Measurements from ENCODE around the gene PNKP.
A peak's percentile ranks its signal among the peaks of the same experiment; 100 is the strongest.

The PNKP gene

DNA sequence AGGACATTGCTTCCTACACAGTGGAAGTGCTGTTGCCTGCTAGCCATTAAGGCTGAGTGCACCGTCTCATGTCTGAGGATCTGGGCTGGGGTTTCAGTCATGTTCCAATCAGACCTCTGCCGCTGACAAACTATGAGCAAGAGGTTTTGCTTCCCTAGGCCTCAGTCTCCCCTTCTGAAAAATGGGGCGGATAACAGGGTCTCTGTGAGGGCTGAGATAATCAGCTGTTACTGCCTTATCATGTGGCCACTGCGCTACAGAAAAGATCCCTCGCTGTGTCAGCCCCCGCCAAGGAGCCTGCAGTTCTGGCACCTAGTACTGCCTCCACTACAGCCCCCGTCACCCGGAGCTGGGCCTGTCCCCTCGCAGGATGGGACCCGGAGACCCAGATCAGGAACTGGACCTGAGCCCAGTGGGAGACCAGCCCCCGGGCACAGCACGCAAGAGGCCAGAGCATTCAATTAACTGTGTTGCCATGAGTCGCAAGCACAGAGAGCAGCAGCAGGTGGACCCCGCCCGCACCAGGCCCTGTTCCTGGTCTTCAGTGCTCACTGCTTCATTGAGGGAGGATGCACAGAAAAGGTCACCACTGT lies 3.0 kb upstream of the PNKP start:
- peak overlapping the region; percentile 61 for H3K4me3 ChIP-seq (ENCODE audit: low read depth, low read length)
- no peak for DNase-seq (ENCODE audit: low read depth, low spot score)
- ChIA-PET CTCF (interaction anchor here (1.5 kb wide), 1 partner anchor 189 kb away, joined by 3 read pairs; no protein-coding TSS in a partner anchor), POLR2A (interaction anchor here (2.8 kb wide), 1 partner anchor 12 kb away, joined by 13 read pairs; no protein-coding TSS in a partner anchor)
- no peak for TF ChIP-seq CTCF (IDR thresholded peaks at IDR 0.05; ENCODE audit: insufficient read depth, low read length, missing control alignments)

- CTCF ChIA-PET: interaction anchor here (0.8 to 1.5 kb wide), 2 partner anchors 17 to 189 kb away, joined by 3 read pairs; no protein-coding TSS in a partner anchor
Observed at GRCh38 chr19:49869484-49870308, 2.3 kb upstream of the PNKP start.

GRCh38 chr19:49869009-49869483 lies 1.7 kb upstream of the PNKP start:
- no peak for TF ChIP-seq CTCF (IDR thresholded peaks at IDR 0.05; ENCODE audit: insufficient read depth, low read length, missing control alignments)
- DNase-seq (ENCODE audit: low read depth, low spot score): no peak
- H3K4me3 ChIP-seq (ENCODE audit: low read depth, low read length): peak overlapping the region; percentile 56
- CTCF ChIA-PET: interaction anchor here (0.8 to 1.5 kb wide), 2 partner anchors 16 to 188 kb away, joined by 3 read pairs; no protein-coding TSS in a partner anchor
- POLR2A ChIA-PET: interaction anchor here (0.9 to 2.8 kb wide), 4 partner anchors 8 to 19 kb away, joined by 3 to 13 read pairs (median 6); partner anchors contain the start of gene AKT1S1

More at GRCh38 chr19:49869484-49870308, 2.3 kb upstream of the PNKP start:
- H3K4me3 ChIP-seq (ENCODE audit: low read depth, low read length): peak overlapping the region; percentile 61
- POLR2A ChIA-PET: interaction anchor here (0.6 to 2.8 kb wide), 5 partner anchors 7 to 229 kb away, joined by 3 to 13 read pairs (median 4); partner anchors contain the start of gene AKT1S1
- no peak for TF ChIP-seq CTCF (IDR thresholded peaks at IDR 0.05; ENCODE audit: insufficient read depth, low read length, missing control alignments)
- peak; percentile 99 for DNase-seq (ENCODE audit: low read depth, low spot score)

DNA sequence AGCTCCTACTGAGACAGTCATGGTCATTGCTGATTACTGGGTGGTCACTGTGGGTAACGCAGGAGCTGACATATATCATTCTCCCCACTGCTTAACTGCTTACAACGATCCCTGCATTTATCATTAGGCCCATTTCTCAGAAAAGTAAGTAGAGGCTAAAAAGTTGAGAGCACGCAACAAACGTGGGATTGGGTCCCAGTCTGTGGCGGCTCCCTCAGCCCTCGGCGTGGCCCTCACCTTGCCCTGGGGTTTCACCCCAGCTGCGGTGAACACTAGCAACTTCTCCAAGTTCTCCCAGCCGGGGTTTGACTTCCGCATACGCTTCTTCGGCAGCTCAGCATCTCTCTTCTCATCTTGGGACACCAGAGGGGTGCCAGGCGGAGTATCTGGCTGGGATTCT lies 2.5 kb downstream of the PNKP start:
- no peak overlapping the region; the same call in 1 of the 2 replicates for H3K4me3 ChIP-seq (ENCODE audit: low read depth, low read length)
- POLR2A ChIA-PET: interaction anchor here (0.6 to 2.4 kb wide), 3 partner anchors 14 to 97 kb away, joined by 4 to 10 read pairs (median 6); partner anchors contain the start of gene PTOV1
- no peak for DNase-seq (ENCODE audit: low read depth, low spot score)
- TF ChIP-seq CTCF (IDR thresholded peaks at IDR 0.05; ENCODE audit: insufficient read depth, low read length, missing control alignments): no peak
- CTCF ChIA-PET: interaction anchor here (0.8 to 1.2 kb wide), 2 partner anchors 10 to 11 kb away, joined by 3 to 4 read pairs; no protein-coding TSS in a partner anchor

DNA sequence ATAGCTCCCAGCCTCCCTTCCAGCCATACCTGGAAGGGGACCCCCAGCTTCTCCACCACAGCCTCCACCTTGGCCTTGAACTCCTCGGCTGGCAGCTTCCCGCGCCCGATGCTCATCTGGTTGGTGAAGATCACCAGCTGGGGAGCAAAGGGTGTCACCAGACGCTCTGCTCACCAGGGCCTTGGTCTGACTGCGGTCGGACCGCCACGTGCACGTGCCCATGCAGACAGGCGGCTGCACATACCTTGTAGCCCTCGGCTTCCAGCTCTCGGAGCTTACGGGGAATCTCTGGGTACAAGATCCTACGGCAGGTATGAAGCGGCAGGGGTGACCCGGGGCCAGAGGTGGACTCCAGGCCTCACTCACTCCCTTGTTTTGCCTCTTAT lies 3.4 kb downstream of the PNKP start:
- TF ChIP-seq CTCF (IDR thresholded peaks at IDR 0.05; ENCODE audit: insufficient read depth, low read length, missing control alignments): no peak
- no peak for DNase-seq (ENCODE audit: low read depth, low spot score)
- CTCF ChIA-PET: interaction anchor here (1.2 kb wide), 2 partner anchors 10 to 54 kb away, joined by 3 to 4 read pairs; no protein-coding TSS in a partner anchor
- POLR2A ChIA-PET: interaction anchor here (1.0 to 1.4 kb wide), 2 partner anchors 14 to 16 kb away, joined by 3 to 4 read pairs; no protein-coding TSS in a partner anchor
- H3K4me3 ChIP-seq (ENCODE audit: low read depth, low read length): no peak overlapping the region
